ENCODE measurements around the gene ZNF629.

Gene ZNF629

DNA sequence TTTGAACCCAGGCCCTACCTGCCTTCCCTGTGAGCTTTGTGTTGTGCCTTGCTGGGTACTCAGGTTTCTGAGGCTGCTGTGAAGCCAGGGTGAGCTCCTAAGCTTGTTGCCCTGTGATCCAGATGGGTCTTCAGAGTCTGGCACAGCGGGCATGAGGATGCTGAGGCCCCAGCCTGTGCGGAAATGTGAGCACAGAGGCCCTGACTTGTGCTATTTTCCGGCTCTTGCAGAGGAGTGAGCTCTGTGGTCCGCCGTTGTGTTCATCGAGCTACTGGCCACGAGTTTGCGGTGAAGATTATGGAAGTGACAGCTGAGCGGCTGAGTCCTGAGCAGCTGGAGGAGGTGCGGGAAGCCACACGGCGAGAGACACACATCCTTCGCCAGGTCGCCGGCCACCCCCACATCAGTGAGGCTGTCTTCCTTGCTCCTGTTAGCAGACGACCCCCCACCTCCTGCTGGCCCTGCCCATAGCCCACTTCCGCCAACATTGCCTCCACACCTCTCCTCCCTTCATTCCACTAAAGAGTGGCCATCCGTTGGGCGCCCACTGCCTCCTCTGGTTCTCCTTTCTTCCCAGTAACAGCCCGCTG lies 36.0 kb downstream of the ZNF629 start:
- H3K9me2 ChIP-seq (replicated peaks; ENCODE audit: insufficient read depth, low read length) = no peaks in the 10 kb centered on the region
- H2AFZ ChIP-seq (ENCODE audit: low read length) = no peak overlapping the region
- TF ChIP-seq EZH2phosphoT487 (IDR thresholded peaks at IDR 0.05; ENCODE audit: low read length) = no peak
- TF ChIP-seq, protein P1, sequence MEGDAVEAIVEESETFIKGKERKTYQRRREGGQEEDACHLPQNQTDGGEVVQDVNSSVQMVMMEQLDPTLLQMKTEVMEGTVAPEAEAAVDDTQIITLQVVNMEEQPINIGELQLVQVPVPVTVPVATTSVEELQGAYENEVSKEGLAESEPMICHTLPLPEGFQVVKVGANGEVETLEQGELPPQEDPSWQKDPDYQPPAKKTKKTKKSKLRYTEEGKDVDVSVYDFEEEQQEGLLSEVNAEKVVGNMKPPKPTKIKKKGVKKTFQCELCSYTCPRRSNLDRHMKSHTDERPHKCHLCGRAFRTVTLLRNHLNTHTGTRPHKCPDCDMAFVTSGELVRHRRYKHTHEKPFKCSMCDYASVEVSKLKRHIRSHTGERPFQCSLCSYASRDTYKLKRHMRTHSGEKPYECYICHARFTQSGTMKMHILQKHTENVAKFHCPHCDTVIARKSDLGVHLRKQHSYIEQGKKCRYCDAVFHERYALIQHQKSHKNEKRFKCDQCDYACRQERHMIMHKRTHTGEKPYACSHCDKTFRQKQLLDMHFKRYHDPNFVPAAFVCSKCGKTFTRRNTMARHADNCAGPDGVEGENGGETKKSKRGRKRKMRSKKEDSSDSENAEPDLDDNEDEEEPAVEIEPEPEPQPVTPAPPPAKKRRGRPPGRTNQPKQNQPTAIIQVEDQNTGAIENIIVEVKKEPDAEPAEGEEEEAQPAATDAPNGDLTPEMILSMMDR (IDR thresholded peaks at IDR 0.05; ENCODE audit: low read length) = no peak
- no peak for TF ChIP-seq EZH2 (optimal IDR thresholded peaks at IDR 0.05; ENCODE audit: low read depth, low read length)
- H3K9ac ChIP-seq (ENCODE audit: low read length) = no peak overlapping the region
- no peaks in the 10 kb centered on the region for H4K20me1 ChIP-seq (ENCODE audit: insufficient read depth, low read length)
- H3K4me1 ChIP-seq (ENCODE audit: low read length) = no peaks in the 10 kb centered on the region
- no peak overlapping the region for H3K4me3 ChIP-seq (ENCODE audit: low read length)
- peaks cover 8% of the 10 kb centered on the region for H3F3A ChIP-seq (ENCODE audit: insufficient read depth, low read length)
- DNase-seq = no peak
- H3K4me2 ChIP-seq (ENCODE audit: low read depth, low read length) = no peak overlapping the region
- H3K27me3 ChIP-seq (replicated peaks; ENCODE audit: insufficient read depth, low read length) = no peaks in the 10 kb centered on the region
- no peaks in the 10 kb centered on the region for H3K9me3 ChIP-seq (replicated peaks; ENCODE audit: insufficient read depth, low read length)
- no peak overlapping the region for H3K27ac ChIP-seq (ENCODE audit: low read length)
- H3K79me2 ChIP-seq (ENCODE audit: low read length) = peaks cover 24% of the 10 kb centered on the region
- H3K36me3 ChIP-seq (replicated peaks; ENCODE audit: insufficient read depth, low read length) = no peaks in the 10 kb centered on the region

DNA sequence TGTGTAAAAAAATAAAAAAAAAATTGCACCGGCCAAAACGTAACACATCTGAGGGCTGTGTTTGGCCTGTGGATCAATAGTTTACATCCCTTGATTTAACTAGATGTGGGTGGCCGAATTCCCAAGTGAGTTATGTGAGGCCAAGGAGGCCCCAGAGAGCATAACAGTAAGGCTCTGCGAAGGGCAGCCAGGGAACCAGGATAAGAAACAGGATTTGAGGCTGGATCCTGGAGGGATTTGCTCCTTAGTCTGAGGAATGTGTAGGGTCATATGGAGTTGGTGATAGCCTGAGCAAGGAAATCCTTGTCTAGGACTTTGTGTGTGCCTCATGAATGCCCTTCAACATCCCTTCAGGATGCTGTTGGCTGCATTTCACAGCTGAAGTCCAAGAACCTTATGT lies 36.8 kb downstream of the ZNF629 start:
- H3K9me3 ChIP-seq (replicated peaks; ENCODE audit: insufficient read depth, low read length) = no peaks in the 10 kb centered on the region
- no peaks in the 10 kb centered on the region for H3K4me1 ChIP-seq (ENCODE audit: low read length)
- H3K27ac ChIP-seq (ENCODE audit: low read length) = no peak overlapping the region
- no peak overlapping the region for H3K4me3 ChIP-seq (ENCODE audit: low read length)
- no peaks in the 10 kb centered on the region for H3K36me3 ChIP-seq (replicated peaks; ENCODE audit: insufficient read depth, low read length)
- TF ChIP-seq, protein P1 (IDR thresholded peaks at IDR 0.05; ENCODE audit: low read length) = no peak
- no peak for TF ChIP-seq EZH2 (optimal IDR thresholded peaks at IDR 0.05; ENCODE audit: low read depth, low read length)
- no peak for TF ChIP-seq EZH2phosphoT487 (IDR thresholded peaks at IDR 0.05; ENCODE audit: low read length)
- no peaks in the 10 kb centered on the region for H3K9me2 ChIP-seq (replicated peaks; ENCODE audit: insufficient read depth, low read length)
- peaks cover 24% of the 10 kb centered on the region for H3K79me2 ChIP-seq (ENCODE audit: low read length)
- peaks cover 8% of the 10 kb centered on the region for H3F3A ChIP-seq (ENCODE audit: insufficient read depth, low read length)
- no peak overlapping the region for H3K4me2 ChIP-seq (ENCODE audit: low read depth, low read length)
- H3K9ac ChIP-seq (ENCODE audit: low read length) = no peak overlapping the region
- no peak for DNase-seq
- H3K27me3 ChIP-seq (replicated peaks; ENCODE audit: insufficient read depth, low read length) = no peaks in the 10 kb centered on the region
- H2AFZ ChIP-seq (ENCODE audit: low read length) = no peak overlapping the region
- H4K20me1 ChIP-seq (ENCODE audit: insufficient read depth, low read length) = no peaks in the 10 kb centered on the region

DNA sequence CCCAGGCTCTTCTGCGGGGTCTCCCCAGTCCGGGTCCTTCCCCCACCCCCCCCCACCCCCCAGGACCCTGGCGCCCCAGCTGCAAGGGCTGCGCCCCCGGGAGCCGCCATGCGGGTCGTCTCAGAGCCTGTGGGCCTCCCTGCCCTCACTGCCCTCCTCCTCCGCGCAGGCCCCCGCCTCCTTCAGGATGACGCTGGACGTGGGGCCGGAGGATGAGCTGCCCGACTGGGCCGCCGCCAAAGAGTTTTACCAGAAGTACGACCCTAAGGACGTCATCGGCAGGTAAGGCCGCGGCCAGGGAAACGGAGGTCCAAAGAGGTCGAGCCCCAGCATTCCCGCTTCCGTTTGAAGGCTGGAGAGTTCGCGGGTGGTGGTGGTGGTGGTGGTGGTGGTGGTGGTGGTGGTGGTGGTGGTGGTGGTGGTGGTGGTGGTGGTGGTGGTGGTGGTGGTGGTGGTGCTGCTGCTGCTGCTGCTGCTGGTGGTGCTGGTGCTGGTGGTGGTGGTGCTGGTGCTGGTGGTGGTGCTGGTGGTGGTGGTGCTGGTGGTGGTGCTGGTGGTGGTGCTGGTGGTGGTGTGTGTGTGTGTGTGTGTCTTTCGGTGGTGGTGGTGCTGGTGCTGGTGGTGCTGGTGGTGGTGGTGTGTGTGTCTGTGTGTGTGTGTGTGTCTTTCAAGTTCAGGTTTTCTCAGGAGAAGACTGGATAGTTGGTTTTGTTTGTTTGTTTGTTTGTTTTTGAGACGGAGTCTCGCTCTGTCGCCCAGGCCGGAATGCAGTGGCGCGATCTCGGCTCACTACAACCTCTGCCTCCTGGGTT lies 38.2 kb downstream of the ZNF629 start:
- peak overlapping the region; percentile 33; the same call in 1 of the 2 replicates for H3K4me2 ChIP-seq (ENCODE audit: low read depth, low read length)
- DNase-seq = peak; percentile 21
- H3K36me3 ChIP-seq (replicated peaks; ENCODE audit: insufficient read depth, low read length) = no peaks in the 10 kb centered on the region
- H3K27me3 ChIP-seq (replicated peaks; ENCODE audit: insufficient read depth, low read length) = no peaks in the 10 kb centered on the region
- TF ChIP-seq EZH2 (optimal IDR thresholded peaks at IDR 0.05; ENCODE audit: low read depth, low read length) (no peak), EZH2phosphoT487 (IDR thresholded peaks at IDR 0.05; ENCODE audit: low read length) (no peak)
- TF ChIP-seq, protein P1 (IDR thresholded peaks at IDR 0.05; ENCODE audit: low read length) = no peak
- peak overlapping the region; percentile 59; the same call in 1 of the 2 replicates for H3K9ac ChIP-seq (ENCODE audit: low read length)
- peaks cover 24% of the 10 kb centered on the region for H3K79me2 ChIP-seq (ENCODE audit: low read length)
- no peaks in the 10 kb centered on the region for H4K20me1 ChIP-seq (ENCODE audit: insufficient read depth, low read length)
- H3K27ac ChIP-seq (ENCODE audit: low read length) = no peak overlapping the region
- H2AFZ ChIP-seq (ENCODE audit: low read length) = no peak overlapping the region
- no peaks in the 10 kb centered on the region for H3K9me3 ChIP-seq (replicated peaks; ENCODE audit: insufficient read depth, low read length)
- no peaks in the 10 kb centered on the region for H3K4me1 ChIP-seq (ENCODE audit: low read length)
- H3F3A ChIP-seq (ENCODE audit: insufficient read depth, low read length) = peaks cover 12% of the 10 kb centered on the region
- H3K9me2 ChIP-seq (replicated peaks; ENCODE audit: insufficient read depth, low read length) = no peaks in the 10 kb centered on the region
- peak overlapping the region; percentile 68 for H3K4me3 ChIP-seq (ENCODE audit: low read length)
